ENCODE results near the gene ZFP36L2.
A peak's percentile ranks its signal among the peaks of the same experiment; 100 is the strongest.

ZFP36L2 gene

DNA sequence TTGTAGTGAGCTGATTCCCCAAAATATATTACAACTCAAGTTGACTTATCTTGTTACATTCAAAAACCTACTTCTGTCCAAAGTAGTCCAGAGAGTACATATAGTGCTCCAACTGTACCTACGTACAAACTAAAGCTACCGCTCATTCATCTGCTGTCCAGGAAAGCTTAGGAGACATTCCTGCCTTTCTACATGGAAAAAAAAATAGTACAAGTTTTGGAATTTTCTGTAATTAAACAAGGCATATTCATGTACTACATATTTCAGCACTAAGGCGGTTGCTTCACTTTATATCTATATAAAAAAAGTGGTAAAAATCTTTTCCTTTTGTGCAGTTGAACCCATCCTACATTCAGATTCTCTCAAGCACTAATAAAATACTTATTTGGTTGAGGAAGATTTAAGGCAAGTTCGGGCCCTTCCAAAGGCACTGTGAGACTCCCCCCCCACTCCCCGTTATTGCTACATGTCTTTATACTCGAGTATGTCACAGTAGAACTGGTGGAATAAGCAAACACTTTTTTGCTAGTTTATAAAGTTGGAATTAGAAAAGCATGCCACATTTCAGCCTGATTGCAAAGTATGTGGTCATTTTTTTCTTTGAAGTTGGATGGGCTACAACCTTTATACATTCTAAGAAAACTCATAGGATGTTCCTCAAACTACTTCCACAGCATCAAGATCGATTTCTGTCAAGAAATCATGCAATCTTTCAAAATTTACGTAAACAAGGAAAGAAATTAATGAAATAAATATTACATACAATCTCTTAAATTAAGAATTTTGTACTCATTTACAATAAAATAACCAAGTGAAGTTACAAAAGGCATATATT is 3.7 kb downstream of the ZFP36L2 start:
- no peak for DNase-seq

DNA sequence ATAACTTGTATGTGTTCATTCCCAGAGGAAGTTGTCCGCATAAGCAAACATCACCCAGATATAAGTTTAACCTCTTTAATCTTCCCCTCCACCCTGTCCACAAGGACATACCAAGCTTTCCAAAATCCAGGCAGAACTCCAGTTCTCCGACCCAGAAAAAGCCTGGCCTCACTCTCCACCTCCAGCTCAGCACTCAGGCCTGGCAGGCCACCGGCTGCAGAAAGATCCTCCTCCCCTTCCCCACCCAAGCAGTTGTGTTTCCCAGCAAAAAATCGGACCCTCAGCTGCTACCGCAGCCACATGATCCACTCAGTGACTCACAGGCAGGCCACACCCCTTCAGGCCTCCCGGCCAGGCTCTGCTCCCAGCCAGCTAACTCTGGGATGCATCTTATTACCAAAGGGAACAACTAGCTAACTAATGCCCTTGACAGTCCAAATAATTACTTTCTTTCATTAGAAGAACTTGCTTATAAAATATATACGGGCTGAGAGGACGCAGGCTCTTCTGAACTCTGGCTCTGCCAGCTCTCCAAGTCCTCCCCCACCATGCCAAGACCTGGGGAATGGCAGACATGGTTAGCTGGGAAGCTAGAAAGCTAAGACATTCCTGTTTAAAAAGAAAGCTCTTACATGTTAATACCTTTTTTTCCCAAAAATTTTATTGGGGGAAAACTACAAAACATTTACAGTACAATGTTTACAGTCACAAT is 4.5 kb downstream of the ZFP36L2 start:
- peak; percentile 97 for DNase-seq

- peak; percentile 90 for DNase-seq
Observed at GRCh38 chr2:43221124-43221762, 5.2 kb downstream of the ZFP36L2 start.

- no peak for DNase-seq
Observed at GRCh38 chr2:43220760-43221123, 5.7 kb downstream of the ZFP36L2 start.

- DNase-seq: no peak
Observed at GRCh38 chr2:43220229-43220751, 6.1 kb downstream of the ZFP36L2 start.

DNA sequence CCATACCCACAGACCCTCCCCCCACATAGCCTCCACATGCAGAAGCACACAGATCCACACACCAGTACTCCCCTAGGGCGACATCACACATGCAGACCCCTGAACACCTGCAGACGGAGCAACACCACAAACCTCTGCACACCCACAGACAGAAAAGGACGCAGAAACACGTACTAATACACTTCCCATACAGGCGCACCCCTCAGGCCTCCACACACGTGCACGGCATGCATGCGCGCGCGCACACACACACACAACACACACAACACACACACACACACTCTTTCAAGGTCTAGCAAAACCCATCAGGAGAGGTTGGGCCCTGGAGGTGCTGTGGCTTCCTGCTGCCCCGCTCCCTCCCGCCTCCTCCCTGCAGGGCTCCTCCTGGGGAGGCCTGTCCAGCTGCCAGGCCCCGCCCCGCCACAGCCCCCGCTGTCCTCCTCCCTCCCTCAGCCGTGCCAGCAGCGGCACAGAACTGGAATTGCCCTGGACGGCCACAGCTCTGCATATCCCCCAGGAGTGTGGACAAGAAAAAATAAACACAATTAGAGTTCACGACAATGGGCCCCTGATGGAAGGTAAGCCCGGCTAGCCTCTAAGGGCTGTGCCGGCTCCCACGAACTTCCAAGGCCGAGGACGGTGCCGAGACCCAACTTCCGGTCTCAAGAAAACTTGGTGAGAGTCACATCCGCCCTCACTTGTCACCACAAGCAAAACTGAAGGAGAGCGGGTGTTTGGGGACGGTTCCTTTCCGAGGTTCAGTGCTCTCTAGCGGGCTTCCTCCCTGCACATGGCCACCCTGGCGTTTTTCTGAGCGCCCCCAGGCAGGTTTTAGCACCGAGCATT is 6.8 kb downstream of the ZFP36L2 start:
- peak; percentile 87 for DNase-seq

DNA sequence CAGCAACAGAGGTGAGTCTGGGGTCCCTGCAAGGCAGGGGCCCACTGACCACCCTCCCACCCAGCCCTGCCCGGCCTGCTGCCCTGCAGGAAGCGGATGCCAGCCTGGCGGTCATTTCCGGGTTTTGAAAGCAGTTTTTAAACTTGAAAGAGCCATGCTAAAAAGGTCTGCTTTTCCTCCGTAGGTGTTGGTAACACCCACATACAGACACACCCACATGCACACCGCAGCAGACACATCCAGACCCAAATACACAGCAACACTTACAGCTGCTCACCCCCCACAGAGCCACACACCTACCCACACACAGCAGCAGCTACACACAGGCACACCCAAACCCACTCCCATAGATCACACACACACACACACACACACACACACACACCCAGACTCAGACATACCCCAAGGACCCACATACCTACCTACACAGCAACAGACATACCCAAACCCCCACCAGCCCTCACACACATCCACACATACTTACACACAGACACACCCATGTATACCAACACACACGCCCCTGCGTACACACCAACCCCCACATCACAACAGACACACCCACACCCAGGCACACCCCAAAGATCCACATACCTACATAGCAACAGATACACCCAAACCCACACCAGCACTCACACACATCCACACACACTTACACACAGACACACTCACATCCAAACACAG is 7.6 kb downstream of the ZFP36L2 start:
- DNase-seq: peak; percentile 69

- no peak for DNase-seq
Observed at GRCh38 chr2:43218155-43218701, 8.2 kb downstream of the ZFP36L2 start.

GRCh38 chr2:43217228-43218154 is 8.9 kb downstream of the ZFP36L2 start:
- DNase-seq: no peak

GRCh38 chr2:43216629-43217028 is 9.8 kb downstream of the ZFP36L2 start:
- no peak for DNase-seq

GRCh38 chr2:43215673-43216255 is 10.6 kb downstream of the ZFP36L2 start:
- no peak for DNase-seq

DNA sequence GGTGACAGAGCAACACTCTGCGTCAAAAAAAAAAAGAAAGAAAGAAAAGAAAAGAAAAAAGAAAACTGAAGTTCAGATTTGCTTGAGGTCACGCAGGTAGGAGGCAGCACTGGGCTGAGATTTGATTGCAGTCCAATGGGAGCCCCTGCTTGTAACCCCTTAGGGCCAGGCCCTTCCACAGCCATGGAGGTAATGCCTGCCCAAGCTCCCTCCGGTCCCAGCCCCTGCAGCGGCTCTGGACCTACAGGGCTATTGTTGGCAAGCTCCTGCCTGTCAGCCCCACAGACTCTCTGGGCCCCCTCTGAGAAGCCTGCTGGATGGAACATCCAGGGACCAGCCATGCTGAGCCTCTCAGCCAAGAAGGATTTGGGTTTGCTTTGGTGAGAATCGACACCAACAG is 12.2 kb downstream of the ZFP36L2 start:
- DNase-seq: no peak

DNA sequence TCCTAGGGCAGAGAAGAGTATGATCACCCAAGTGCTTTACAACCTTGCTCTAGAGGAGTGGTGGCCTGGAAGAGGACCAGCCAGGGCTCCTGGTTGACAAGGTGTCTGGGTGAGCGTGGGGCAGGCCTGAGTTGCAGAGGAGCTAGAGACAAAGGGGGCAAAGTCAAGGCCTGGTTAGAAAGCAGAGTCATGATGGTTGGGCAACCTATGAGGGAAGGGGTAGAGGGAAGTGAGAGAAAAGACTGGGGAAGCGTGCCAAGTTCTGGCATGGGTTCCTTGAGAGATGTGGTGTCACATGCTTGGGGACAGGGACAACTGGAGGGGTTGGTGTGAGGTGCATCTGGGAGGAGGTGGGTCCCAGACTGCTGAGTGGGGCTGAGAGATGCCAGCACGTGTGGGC is 13.5 kb downstream of the ZFP36L2 start:
- no peak for DNase-seq

DNA sequence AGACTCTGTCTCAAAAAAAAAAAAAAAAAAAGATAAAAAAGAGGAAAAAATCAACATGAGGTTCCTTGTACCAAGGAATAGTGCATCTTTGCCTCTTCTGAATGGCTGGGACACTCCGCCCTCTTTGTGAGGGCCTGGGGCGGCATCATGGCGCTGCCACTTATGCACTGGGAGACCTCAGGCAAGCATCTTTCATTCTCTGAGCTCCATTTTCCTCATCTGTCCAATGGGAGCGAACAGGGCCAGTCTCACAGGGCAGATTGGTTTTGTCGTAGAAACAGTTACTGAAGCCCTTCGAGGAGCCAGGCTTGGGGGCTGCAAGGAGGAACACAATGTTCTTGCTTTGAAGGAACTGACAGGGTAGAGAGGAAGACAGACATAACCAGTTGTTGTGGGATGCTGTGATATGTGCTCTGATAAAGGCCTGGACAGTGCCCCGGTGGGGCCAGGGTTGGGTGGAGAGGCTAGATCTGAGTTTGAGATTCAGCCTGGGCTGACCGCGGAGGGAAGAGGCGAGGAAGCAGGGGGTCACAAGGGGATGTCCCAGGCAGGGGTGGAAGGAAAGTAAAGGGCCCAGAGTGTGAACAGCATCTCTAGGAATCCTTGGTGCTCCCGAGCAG is 14.1 kb downstream of the ZFP36L2 start:
- no peak for DNase-seq

DNA sequence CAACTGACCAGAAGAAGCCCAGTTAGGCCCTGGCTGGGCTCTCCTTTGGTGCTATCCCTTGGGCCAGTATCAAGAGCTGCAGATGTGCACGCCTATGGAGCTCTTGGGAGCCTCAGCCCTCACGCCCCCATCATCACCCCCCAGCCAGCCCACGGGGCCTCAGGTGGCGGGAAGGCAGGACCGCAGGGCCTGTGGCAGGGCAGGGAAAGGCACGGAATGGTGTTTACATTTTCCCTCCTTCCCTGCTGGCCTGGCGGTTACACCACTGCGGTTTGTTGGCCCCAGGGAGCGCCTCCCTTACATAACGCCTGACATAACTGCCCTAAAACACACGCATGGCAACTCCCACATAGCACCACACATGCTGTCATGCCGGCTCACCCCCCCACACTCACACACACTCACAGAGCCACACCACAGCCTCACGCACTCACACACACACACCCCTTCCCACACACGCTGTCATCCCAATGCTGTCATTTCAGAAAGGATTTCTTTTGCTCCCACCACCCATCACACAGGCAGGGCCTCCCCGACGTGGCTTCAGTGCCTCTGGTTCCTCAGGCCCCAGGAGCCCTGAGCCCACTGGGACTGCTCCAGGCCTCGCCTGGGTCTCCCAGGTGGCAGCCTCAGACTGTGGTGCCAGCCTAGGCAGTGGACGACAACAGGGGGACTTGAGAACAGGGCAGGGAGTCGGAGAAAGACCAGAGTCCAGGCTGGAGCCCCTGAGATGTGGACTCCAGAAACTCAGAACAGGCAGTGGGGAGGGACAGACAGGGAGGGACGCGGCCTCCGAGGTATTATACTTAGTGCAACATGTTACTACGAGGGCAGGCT is 15.7 kb downstream of the ZFP36L2 start:
- DNase-seq: peak; percentile 78

- DNase-seq: no peak
Observed at GRCh38 chr2:43210125-43210466, 16.3 kb downstream of the ZFP36L2 start.

- no peak for DNase-seq
Observed at GRCh38 chr2:43209204-43209717, 17.1 kb downstream of the ZFP36L2 start.

GRCh38 chr2:43207553-43208300 is 18.7 kb downstream of the ZFP36L2 start:
- no peak for DNase-seq

Measured in right forelimb (tissue), 1 donor.